NCI-H1092 (cell line): Measurements from ENCODE around the gene KIAA0319L.
A peak's percentile ranks its signal among the peaks of the same experiment; 100 is the strongest.
"Not testable (repeated sequence)": the region's sequence is repeated elsewhere in the genome, so short reads cannot be mapped to it uniquely, and the experiment has no call there.

Experiments
- DNase-seq: peaks from one replicate; lab custom pipeline; 2025; lab: John Stamatoyannopoulos, UW

The KIAA0319L gene

DNA sequence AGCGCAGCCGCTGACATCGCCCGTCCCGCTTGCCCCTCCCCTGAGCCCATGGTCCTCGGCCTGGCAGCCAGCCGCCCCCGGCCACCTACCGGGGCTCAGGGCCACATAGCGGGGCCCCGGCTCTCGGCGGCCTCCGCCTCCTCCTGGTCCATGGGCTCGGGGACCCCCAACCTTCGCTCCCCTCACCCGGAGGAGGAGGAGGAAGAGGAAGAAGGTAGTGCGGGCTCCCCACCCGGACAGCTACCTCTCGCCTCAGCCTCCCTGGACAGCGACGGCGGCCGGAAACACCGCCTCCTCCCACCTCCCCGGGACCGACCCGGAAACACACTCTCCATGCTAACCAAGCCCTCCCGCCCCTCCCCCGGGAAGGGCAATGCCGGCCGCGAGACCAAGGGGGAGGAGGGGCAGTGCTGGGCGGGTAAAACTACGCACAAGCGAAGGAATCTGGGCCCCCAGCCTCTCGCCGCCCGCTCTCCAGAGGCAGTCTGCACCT is at the start of gene KIAA0319L:
KIAA0319L (minus strand) TSS at position 286 of the 493 bp plus-strand sequence. CDS start 2,912 bp downstream, outside the sequence.
- DNase-seq: peak; percentile 84

DNA sequence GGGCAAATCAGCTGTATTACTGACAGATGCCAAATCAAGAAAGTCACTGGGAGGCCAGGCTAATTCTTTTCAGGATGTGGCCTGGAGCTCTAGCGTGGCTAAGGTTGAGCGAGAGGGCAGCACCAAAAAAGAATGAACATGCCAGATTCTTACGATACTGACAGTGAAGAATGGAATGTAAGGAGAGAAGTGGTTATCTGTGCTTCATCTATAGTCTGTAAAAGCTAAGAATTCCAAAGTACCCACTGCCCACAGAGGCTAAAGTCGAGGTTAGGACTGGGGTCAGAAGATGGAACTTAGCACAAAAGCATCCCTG is 48.6 kb upstream of the KIAA0319L start:
- DNase-seq: no peak

DNA sequence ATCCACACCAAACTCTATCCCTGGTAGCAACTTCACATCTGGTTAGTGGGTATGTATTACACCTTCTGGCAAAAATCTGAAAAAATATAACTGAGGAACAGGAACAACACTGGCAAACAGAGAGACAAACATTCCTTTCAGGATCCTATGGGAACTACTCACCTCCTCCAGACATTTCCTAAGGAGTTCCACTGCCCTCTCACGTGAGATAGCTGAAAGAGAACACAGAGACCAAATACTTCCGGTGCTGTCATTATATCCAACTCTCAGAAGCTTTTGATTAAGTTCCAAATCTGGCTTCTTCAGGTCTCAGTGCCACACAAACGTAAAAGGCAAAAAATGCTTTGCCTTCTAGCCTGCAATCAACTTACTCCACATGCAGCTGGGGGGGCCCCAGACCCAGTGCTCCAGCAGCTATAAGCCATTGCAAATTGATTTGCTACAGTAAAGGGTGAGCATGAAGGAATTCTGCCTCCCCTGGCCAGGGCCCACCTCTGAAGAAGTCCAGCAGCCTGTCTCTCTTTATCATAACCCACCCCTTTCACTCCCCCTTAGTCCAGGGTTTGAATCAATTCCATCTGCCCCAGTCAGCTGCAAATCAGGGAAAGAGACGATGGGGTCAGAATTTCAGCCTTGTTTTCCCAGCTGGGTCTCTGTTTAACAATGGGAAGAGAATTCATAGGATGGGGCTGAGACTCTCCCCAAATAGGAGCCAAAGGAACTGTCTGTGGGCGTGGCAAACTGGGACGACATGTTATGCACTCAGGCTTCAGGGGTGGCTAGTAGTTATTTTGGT is 48.1 kb upstream of the KIAA0319L start:
- no peak for DNase-seq

DNA sequence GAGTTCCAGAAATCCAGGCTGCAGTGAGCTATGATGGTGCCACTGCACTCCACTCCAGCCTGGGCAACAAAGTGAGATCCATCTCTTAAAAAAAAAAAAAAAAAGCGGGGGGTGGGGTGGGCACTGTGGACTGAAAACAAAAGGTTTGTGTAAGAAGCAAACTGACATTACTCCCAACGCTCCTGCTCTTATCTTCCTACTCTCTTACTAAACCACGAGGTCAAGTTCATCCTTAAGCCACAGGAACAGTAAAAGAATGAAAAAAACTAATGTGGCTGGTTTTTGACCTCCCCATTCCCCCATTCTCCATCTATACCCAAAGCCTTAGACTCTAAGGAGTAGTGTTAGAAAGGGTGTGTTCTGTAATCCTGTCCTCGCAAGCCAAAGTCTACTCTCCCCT is 46.7 kb upstream of the KIAA0319L start:
- DNase-seq: no peak

DNA sequence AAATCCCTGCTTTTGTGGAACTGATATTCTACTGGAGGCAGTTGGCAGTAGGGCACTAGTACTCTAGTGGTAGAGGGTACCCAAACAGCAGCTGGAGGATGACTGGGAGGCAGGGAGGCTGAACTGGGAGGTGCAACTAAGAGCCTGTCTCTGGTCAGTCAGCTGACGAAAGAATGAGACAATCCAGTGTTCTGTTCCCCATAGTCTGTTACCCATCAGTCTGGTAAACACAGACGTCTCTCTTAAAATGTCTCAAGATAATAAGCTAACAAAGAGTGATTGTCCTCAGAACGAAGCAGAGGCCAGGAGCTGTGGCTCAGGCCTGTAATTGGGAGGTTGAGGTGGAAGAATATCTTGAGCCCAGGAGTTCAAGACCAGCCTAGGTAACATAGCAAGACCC is 46.3 kb upstream of the KIAA0319L start:
- no peak for DNase-seq

DNA sequence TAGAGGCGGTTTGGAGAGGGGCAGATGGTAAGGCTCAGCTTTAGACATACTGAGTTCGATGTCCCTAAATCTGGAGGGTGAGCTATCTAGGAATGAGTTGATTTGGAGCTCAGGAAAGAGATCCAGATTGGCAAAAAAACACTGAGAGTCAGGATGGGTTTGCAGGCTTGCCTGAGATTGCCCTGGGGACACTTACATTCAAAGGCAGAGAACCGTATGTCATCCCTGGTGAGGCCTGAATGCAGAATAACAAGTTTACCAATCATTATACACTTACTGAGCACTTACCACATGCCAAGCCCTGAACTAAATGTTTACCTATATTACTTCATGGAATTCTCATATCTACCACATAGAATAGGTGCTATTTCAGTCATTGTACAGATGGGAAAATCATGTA is 43.4 kb upstream of the KIAA0319L start:
- no peak for DNase-seq

DNA sequence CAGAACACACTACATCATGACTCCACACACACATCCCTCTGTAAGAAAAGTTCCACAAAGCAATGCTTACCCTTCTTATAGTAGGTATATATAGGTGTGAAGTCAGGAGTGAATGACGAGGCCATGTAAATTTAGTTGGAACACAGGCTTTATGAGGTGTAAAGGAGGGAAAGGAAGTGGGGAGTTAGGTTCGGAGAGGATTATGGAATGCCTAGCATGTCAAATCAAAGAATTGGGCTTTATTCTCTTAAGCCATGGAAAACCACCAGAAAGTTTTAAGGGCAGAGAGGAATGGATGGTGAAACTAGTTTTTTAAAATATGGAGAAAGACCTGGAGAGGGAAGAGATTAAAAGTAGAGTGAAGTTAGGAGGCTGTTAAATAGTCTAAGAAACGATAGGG is 42.2 kb upstream of the KIAA0319L start:
- no peak for DNase-seq

DNA sequence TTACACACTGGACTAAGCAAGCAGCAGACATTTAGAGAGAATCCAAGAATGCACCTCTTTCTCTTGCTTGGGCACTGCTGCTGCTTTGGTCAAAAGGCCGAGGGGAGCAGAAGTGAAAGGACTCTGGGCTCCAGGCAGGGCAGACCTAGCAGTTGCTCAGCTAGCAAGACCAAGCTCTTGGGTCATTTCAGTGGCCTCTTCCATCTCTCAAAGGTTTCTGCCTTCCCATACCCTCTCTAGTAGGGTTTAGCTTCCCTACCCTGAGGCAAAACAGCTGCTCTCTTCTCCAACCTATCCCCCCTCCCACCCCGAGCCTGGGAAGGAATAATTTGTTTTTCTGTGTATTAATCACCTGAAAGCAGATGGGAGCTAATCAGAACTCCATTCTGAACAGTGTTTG is 41.7 kb upstream of the KIAA0319L start:
- DNase-seq: no peak

DNA sequence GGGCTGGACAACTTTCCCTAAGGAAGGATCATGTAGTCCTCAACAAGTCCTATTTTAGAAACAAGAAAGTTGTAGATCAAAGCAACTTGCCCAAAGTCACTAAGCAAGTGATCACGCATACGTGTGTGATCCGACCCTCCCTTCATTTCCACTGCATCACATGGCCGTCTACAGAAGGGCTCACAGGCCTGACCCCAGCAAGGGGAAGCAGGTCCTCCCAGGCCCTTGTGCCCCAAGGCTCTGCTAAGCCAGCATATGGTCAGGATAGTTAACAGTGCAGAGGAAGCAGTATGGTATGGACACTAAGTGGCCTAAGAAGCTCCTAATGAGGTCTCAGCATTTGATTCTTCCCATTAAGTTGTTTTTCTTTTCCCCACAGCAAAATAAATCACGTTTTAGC is 40.7 kb upstream of the KIAA0319L start:
- DNase-seq: no peak

DNA sequence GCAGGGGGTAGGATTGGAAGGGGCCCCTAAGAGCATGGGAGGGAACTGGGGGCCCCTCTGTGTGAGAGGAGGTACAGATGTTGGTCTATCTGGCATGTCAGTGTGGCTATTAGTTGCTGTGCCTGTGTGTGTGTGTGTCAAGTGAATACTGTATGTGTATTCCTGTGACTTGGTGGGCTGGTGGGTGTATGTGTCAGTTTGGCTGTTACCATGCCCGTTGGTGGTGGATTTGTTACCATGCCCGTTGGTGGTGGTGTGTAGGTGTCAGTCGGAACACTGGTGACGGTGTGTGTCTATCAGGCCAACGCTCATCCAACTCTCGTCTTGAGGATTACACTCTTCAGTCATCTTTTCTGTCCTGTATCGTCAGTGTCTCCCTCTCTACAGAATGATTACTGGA is 38.5 kb upstream of the KIAA0319L start:
- DNase-seq: no peak

DNA sequence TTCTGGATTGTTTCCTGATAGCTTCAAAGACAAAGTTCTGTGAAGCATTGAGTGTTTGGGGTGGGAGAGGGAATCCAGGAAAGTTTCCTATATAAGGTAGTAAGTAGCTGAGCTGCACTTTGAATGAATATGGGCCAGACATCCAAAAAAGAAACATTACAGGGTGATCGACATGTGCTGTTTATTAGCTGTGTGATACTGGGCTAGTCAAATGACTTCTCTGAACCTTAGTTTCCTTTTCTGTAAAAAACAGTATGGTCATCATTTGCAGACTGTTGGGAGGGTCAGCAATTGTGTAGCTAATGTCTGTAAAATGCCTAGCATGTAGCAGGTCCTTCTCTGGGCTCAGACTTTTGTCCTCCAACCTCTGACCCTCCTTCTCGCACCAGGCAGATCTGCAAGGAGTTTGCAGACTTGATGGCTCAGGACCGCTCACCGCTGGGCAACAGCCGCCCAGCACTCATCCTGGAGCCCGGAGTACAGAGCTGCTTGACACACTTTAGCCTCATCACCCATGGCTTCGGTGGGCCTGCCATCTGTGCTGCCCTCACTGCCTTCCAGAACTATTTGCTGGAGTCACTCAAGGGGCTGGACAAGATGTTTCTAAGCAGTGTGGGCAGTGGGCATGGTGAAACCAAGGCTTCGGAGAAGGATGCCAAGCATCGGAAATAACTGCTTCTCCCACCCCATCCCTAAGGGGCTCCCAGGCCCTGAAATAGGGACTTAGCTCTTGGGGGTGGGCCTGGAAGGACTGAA is 37.0 kb upstream of the KIAA0319L start:
- DNase-seq: no peak

DNA sequence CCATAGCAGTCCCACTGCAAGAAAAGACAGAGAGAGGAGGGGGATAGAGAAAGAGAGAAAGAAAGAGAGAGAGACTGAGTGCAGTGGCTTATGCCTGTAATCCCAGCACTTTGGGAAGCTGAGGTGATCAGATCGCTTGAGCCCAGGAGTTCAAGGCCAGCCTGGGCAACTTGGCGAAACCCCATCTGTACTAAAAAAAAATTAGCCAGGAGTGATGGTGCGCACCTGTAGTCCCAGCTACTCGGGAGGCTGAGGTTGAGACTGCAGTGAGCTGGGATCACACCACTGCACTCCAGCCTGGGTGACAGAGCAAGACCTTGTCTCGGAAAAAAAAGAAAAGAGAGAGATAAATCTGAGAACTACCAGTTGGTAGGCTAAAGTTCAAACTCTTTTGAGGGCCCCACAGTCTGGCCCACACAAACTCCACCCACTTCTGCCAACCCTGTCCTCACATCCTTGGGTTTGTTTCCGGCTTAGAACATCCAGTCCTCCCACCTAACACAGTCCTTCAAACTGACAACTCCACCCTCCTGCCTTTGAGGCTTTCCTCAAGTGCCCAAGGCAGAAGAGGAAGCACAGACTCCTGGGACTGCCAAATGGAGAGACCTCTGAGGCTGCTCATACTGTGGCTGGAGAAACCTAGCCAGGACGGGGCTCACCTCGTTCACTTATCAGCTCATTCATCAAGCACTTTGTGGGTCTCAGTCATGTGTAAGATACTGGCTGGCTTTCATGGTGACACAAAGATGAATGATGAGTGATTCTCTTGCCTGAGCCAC is 36.0 kb upstream of the KIAA0319L start:
- DNase-seq: no peak

DNA sequence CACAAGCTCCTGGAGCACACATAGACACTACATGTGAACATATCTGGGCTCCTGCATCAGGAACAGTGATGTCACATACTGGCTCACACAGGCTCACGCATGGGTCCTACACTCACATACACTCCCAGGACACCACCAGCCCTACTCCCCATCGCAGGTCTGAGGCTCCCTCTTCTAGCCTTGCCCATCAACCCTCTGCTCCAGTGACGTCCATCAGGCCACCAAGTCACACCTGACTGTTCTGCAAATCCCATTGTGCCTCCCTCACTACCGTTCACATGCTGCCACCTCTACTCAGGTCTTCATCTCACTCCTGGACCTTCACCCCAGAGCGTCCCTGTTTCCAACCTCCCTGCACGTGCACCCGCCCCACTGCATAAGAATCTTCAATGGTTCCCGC is 34.0 kb upstream of the KIAA0319L start:
- DNase-seq: no peak

DNA sequence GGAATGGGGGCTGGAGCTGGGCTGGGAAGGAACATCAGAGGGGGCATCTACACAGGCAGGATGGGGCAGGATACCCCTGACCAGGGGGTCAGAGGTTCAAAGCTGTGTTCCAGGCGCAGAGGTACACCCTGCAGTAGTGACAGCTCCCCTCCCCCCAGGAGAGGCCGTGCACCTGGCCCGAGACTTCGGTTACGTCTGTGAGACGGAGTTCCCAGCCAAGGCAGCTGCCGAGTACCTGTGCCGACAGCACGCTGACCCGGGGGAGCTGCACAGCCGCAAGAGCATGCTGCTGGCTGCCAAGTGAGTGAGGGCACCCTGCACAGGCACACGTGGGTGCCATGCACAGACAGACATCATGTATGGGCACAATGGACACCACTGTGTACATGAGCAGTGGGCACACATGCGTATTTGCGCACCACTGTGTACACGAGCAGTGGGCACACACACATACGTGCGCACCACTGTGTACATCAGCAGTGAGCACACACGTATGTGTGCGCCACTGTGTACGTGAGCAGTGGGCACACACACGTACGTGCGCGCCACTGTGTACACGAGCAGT is 33.4 kb upstream of the KIAA0319L start:
- no peak for DNase-seq

DNA sequence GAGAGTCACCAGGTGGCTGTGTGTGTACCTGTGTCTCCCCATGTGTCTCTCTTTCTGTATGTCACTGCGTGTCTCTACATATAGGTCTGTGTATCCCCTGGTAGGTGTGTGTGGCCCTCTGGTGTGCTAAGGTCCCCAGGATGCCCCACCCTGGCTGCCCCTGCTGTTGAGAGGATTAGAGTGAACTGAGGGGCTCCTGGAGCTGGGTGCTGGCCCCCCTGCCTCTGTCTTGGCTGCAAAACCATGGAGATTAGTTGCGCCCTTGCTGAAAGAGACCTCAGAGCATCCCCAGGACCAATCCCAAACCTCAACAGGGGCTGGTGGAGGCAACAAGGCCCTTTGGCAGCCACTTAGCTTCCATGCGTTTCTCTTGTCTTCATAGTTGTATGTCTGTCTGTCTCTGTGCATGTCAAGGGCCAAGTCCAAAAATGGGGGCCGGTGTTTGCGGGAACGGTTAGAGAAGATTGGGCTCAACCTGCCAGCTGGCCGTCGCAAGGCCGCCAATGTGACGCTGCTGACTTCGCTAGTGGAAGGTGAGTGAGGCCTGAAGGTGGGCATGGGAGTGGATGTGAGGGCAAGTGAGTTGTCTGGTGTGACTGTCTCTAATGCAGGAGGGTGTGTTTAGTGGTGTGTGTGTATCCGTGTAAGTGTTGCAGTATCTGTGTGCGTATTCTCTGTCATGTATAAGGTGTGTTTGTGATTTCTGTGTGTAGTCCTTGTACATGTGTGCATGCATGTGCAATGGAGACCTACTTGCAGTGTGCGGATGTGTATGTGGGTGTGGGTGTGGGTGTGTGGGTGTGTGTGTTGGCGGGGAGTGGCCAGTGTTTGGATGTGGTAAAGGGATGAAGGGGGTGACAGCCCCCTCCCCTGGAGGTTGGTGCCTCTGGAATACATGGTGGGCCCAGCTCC is 32.6 kb upstream of the KIAA0319L start:
- no peak for DNase-seq

DNA sequence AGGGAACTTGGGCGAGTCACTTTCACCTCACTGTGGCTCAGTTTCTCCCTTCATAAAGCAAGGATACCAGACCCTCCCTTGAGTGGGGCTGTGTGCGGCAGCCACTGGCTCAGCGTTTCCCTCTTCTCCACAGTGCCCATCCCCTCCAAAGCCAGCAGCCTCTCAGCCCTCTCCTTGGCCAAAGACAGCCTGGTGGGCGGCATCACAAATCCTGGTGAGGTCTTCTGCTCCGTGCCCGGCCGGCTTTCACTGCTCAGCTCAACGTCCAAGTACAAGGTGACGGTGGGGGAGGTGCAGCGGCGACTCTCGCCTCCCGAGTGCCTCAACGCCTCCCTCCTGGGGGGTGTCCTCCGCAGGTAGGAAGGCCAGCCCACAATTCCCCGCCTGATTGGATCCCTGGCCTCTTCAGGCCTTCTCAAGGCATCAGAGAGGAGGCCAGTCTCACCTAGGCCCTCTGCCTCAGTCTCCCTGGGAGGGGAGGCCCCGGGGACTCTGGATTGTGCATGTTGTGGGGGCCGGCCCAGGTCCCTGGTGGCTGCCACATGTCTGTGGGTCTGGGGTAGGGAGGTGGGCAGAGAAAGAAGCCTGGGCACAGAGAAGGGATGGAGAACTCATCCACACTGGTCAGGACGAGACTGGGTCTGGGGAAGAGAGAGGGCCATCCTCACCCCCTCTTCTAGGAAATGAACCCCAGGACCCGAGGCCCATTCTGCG is 31.2 kb upstream of the KIAA0319L start:
- DNase-seq: no peak

DNA sequence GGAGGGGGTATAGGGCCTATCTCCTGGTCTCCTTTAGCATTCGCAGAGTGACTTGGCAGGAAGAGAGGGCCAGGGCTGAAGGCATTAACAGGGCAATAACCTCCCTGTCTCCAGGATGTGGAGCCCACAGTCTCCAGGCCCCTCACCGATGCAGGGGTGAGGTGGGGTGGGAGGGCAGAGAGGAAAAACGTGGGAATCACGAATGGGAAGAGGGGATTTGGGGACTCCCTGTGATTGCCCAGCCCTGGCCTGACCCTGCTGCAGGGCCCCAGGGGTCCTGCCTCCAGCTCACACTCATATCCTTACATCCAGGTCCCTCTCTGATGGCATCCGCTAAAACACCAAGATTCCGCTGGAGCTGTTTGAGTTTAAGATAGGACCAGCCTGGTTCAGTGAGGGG is 30.5 kb upstream of the KIAA0319L start:
- no peak for DNase-seq

DNA sequence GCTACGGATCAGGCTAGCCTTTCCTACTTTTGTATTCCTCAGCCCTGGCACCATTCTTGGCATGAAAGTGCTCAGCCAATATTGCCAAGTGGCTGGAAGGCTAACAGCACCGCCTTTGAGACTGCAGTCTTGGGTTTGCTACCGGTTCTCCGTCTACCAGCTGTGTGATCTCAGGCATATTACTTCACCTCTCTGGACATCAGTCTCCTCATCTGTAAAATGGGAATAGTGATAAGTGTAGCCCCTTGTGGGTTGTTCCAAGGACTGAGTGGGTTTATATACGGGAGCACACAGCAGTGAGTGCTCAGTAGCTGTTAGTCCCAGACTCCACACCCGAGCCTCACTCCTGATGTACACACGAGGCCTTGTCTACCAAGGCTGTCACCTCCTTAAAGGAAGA is 29.6 kb upstream of the KIAA0319L start:
- no peak for DNase-seq

DNA sequence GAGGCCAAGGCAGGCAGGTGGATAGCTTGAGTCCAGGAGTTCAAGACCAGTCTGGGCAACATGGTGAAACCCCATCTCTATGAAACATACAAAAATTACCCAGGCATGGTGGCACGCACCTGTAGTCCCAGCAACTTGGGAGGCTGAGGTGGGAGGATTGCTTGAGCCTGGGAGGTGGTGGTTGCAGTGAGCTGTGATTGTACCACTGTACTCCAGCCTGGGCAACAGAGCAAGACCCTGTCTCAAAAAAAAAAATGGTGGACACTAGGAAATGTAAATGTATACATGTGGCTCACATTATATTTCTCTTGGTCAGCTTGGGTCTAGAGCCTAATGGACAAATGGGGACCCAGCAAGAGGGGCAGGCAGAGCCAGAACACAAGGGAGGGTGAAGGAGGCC is 28.6 kb upstream of the KIAA0319L start:
- DNase-seq: not testable (repeated sequence)

DNA sequence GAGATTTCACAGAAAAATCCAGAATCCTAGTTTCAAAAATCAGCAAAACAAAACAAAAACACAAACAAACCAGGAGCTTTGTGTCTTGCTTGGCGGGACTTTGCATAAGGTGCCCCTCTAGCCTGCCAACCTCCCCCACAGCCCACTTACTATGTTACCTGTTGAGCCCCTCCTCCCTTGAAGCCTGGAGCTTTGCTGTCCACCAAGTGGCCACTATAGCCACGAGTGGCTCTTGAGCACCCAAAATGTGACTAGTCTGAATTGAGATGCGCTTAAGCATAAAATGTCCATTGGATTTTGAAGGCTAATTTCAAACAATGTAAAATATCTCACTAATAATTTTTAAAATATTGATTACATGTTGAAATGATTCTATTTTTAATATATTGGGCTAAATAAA is 28.1 kb upstream of the KIAA0319L start:
- DNase-seq: no peak

DNA sequence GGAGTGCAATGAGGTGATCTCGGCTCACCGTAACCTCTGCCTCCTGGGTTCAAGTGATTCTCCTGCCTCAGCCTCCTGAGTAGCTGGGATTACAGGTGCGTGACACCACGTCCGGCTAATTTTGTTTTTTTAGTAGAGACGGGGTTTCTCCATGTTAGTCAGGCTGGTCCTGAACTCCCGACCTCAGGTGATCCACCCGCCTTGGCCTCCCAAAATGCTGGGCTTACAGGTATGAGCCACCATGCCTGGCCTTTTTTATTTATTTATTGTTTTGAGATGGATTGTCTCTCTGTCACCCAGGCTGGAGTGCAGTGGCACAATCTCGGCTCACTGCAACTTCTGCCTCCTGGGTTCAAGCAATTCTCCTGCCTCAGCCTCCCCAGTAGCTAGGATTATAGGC is 24.4 kb upstream of the KIAA0319L start:
- DNase-seq: not testable (repeated sequence)
